ENCODE measurements around the gene EPB41. TPM values are rescaled to one million over a fixed set of nuclear protein-coding genes. Genes with fewer than 3 reads are reported as not detected.

Gene EPB41
- total and polyA plus RNA-seq, 4 donors = 10.7 to 189 (median 38.1) TPM

GRCh38 chr1:28899267-28899666, 15.1 kb upstream of the EPB41 start (continued):
- TF ChIP-seq ZBTB33 (IDR thresholded peaks at IDR 0.05) = no peak
- TF ChIP-seq MAX (IDR thresholded peaks at IDR 0.05) = no peak
- TF ChIP-seq RAD21 (IDR thresholded peaks at IDR 0.05) = no peak
- TF ChIP-seq YY1 (IDR thresholded peaks at IDR 0.05) = no peak
- no peak for TF ChIP-seq FOXA1 (IDR thresholded peaks at IDR 0.05)
- TF ChIP-seq GABPA (IDR thresholded peaks at IDR 0.05 in 1 of 2, conservative IDR thresholded peaks at IDR 0.05 in 1 of 2) = no peak
- no peak for TF ChIP-seq RXRA (IDR thresholded peaks at IDR 0.05)
- TF ChIP-seq SP1 (IDR thresholded peaks at IDR 0.05) = no peak
- no peak for TF ChIP-seq HNF4A (conservative IDR thresholded peaks at IDR 0.05)
- TF ChIP-seq JUND (IDR thresholded peaks at IDR 0.05) = no peak

GRCh38 chr1:28900562-28900961, 13.8 kb upstream of the EPB41 start:
- Histone ChIP-seq H3K9ac (ENCODE audit: low read depth in 1 of 2, low read length in 2 of 2) (no peak overlapping the region), H3K4me1 (ENCODE audit: control insufficient read depth in 4 of 4, insufficient read depth in 4 of 4, low read length in 3 of 4) (peaks cover 0 to 3% (median 1%) of the 10 kb centered on the region in 4 donors), H3K4me3 (ENCODE audit: low read depth in 1 of 3, low read length in 3 of 3) (no peak overlapping the region), H3K36me3 (ENCODE audit: control insufficient read depth in 4 of 4, insufficient read depth in 3 of 4, low read depth in 1 of 4, low read length in 3 of 4) (peaks cover 0 to 2% (median 0%) of the 10 kb centered on the region in 4 donors), H3K27ac (ENCODE audit: low read depth in 1 of 2, low read length in 2 of 2) (no peak overlapping the region), H3K9me3 (ENCODE audit: control insufficient read depth in 4 of 4, low read length in 3 of 4) (no peaks in the 10 kb centered on the region), H3K27me3 (ENCODE audit: control insufficient read depth in 4 of 4, insufficient read depth in 4 of 4, low read length in 3 of 4) (no peaks in the 10 kb centered on the region)
- no peak for DNase-seq (ENCODE audit: low spot score)
- TF ChIP-seq NR2F2 (IDR thresholded peaks at IDR 0.05) = no peak
- no peak for TF ChIP-seq RAD21 (IDR thresholded peaks at IDR 0.05)
- no peak for TF ChIP-seq YY1 (IDR thresholded peaks at IDR 0.05)
- 98% methylated on average over 3 of the region's 3 CpGs for WGBS

- DNase-seq (ENCODE audit: low spot score) = no peak
- TF ChIP-seq JUND (IDR thresholded peaks at IDR 0.05) (no peak), EGR1 (IDR thresholded peaks at IDR 0.05; ENCODE audit: low read depth in 2 of 2) (no peak), ATF3 (IDR thresholded peaks at IDR 0.05) (no peak), HNF4G (IDR thresholded peaks at IDR 0.05) (no peak)
- H3K9ac ChIP-seq (ENCODE audit: low read depth in 1 of 2, low read length in 2 of 2) = no peak overlapping the region
- peaks cover 0 to 3% (median under 1%) of the 10 kb centered on the region in 4 donors for H3K4me1 ChIP-seq (ENCODE audit: control insufficient read depth in 4 of 4, insufficient read depth in 4 of 4, low read length in 3 of 4)
- H3K27me3 ChIP-seq (ENCODE audit: control insufficient read depth in 4 of 4, insufficient read depth in 4 of 4, low read length in 3 of 4) = no peaks in the 10 kb centered on the region
- H3K27ac ChIP-seq (ENCODE audit: low read depth in 1 of 2, low read length in 2 of 2) = no peak overlapping the region
- H3K9me3 ChIP-seq (ENCODE audit: control insufficient read depth in 4 of 4, low read length in 3 of 4) = no peaks in the 10 kb centered on the region
- WGBS = 96% methylated on average over 2 of the region's 2 CpGs
- H3K36me3 ChIP-seq (ENCODE audit: control insufficient read depth in 4 of 4, insufficient read depth in 3 of 4, low read depth in 1 of 4, low read length in 3 of 4) = peaks cover 0 to 2% (median 0%) of the 10 kb centered on the region in 4 donors
- H3K4me3 ChIP-seq (ENCODE audit: low read depth in 1 of 3, low read length in 3 of 3) = no peak overlapping the region
Observed at GRCh38 chr1:28902738-28903137, 11.6 kb upstream of the EPB41 start.

GRCh38 chr1:28905921-28906666, 8.3 kb upstream of the EPB41 start:
- no peak overlapping the region for H3K4me3 ChIP-seq (ENCODE audit: low read depth in 1 of 3, low read length in 3 of 3)
- H3K9me3 ChIP-seq (ENCODE audit: control insufficient read depth in 4 of 4, low read length in 3 of 4) = no peaks in the 10 kb centered on the region
- H3K27me3 ChIP-seq (ENCODE audit: control insufficient read depth in 4 of 4, insufficient read depth in 4 of 4, low read length in 3 of 4) = no peaks in the 10 kb centered on the region
- no peaks in the 10 kb centered on the region for H3K36me3 ChIP-seq (ENCODE audit: control insufficient read depth in 4 of 4, insufficient read depth in 3 of 4, low read depth in 1 of 4, low read length in 3 of 4)
- H3K4me1 ChIP-seq (ENCODE audit: control insufficient read depth in 4 of 4, insufficient read depth in 4 of 4, low read length in 3 of 4) = no peaks in the 10 kb centered on the region
- no peak overlapping the region for H3K27ac ChIP-seq (ENCODE audit: low read depth in 1 of 2, low read length in 2 of 2)
- no peak overlapping the region for H3K9ac ChIP-seq (ENCODE audit: low read depth in 1 of 2, low read length in 2 of 2)
- WGBS = 97% methylated on average over 8 of the region's 8 CpGs
- no peak for DNase-seq (ENCODE audit: low spot score)
- TF ChIP-seq TAF1 (conservative IDR thresholded peaks at IDR 0.05) (no peak), JUND (IDR thresholded peaks at IDR 0.05) (no peak), GABPA (IDR thresholded peaks at IDR 0.05 in 1 of 2, conservative IDR thresholded peaks at IDR 0.05 in 1 of 2) (no peak), RXRA (IDR thresholded peaks at IDR 0.05) (no peak), MAX (IDR thresholded peaks at IDR 0.05) (no peak), EGR1 (IDR thresholded peaks at IDR 0.05; ENCODE audit: low read depth in 2 of 2) (no peak), ATF3 (IDR thresholded peaks at IDR 0.05) (no peak), HNF4A (conservative IDR thresholded peaks at IDR 0.05) (no peak), REST (IDR thresholded peaks at IDR 0.05) (no peak), YY1 (IDR thresholded peaks at IDR 0.05) (no peak), NR2F2 (IDR thresholded peaks at IDR 0.05) (no peak), FOXA2 (IDR thresholded peaks at IDR 0.05) (no peak)

Data from liver (tissue), 9 donors.